Nasal cavity respiratory epithelium epithelial cell of viscerocranial mucosa (primary cell): ENCODE measurements around the gene SLC25A2. TPM values are rescaled to one million over a fixed set of nuclear protein-coding genes. Genes with fewer than 3 reads are reported as not detected.

Experiments used
- total RNA-seq: library from RNA; depleted of rRNA; stranded (reverse); fragments of >200 nt; gene quantifications from 2 replicates; pipeline ENCODE4 v1.2.3, GENCODE V29; 2014

Gene SLC25A2
- 0.14 TPM in 1 of 2 replicates, not detected in the other for total RNA-seq

DNA sequence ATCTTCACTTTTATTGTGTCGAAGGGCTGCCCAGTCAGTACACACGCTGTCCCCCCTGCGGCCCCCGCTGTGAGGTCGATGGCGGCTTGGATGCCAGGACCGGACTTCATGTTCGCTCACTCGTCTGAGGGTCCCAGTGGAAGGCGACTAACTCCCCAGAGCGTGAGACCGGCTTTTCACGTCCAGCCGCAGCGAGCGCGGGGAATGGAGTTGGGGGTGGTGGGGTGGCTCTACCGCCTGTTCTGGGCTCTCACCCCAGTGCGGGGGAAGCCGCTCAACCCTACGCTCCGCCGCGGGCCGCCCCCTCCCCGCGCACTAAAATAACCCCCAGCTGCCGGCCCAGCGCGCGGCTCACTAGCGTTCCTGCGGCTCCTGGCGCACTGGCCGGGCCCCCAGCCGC, at the start of gene SLC25A2:
TSS of gene SLC25A2 (minus strand) at position 294 of the 400 bp plus-strand sequence. CDS start at position 110, 184 bp downstream.

GRCh38 chr5:141349917-141350619, 46.2 kb upstream of the SLC25A2 start, which contains the start of gene PCDHGB1:
Gene PCDHGB1 (plus strand): TSS chr5:141350099. CDS start chr5:141350261, 162 bp downstream.

GRCh38 chr5:141343242-141343952, 39.5 kb upstream of the SLC25A2 start, which contains the start of gene PCDHGA3:
Gene PCDHGA3 (plus strand): TSS chr5:141343829. CDS start chr5:141344034, 205 bp downstream.

DNA sequence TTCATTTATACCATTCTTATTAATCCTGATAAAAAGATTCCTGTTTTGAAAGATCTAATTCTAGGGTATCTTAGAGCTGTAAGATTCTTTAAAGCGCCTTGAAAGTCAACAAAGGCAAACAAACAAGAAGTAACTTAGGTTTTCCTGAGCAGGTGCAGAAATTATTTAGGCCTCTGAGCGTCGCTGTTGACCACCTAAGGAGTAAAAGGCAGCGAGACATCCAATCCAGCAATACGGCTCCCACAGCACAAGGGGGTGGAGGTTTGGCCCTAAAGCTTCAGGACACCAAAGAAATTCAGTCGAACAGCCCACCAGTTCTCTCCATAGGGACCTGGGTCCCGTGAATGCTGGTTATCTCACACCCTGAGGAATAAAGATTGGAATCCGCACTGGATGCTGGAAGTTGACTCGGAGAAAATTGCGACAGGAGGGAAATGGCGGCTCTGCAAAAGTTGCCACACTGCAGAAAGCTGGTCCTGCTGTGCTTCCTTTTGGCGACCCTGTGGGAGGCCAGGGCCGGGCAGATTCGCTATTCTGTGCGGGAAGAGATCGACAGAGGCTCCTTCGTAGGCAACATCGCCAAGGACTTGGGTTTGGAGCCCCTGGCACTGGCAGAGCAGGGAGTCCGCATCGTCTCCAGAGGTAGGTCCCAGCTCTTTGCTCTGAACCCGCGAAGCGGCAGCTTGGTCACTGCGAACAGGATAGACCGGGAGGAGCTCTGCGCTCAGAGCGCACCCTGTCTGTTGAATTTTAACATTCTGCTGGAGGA, 34.9 kb upstream of the SLC25A2 start, which contains the start of gene PCDHGA2:
TSS of gene PCDHGA2 (plus strand) at position 223 of the 769 bp plus-strand sequence.

DNA sequence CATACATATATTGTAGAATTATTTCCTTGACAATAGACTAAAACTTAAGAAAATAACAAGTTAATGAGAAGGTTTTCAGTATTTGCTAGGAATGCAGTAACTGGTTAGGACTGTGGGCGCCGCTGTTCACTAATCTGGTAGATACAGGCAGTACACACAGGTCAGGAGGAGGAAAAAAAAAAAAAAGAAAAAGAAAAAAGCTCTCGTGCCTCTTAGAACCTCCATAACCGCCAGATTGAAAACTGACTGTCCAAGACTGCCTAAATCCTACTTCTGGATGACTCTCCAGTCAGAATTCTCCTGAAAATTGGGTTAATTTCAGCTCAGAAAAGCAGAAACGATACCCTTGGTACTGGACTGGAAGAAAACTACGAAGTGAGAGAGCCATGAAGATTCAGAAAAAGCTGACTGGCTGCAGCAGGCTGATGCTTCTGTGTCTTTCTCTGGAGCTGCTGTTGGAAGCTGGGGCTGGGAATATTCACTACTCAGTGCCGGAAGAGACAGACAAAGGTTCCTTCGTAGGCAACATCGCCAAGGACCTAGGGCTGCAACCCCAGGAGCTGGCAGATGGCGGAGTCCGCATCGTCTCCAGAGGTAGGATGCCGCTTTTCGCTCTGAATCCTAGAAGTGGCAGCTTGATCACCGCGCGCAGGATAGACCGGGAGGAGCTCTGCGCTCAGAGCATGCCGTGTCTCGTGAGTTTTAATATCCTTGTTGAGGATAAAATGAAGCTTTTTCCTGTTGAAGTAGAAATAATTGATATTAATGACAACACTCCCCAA, 26.6 kb upstream of the SLC25A2 start, which contains the start of gene PCDHGA1:
TSS of gene PCDHGA1 (plus strand) at position 216 of the 782 bp plus-strand sequence.

DNA sequence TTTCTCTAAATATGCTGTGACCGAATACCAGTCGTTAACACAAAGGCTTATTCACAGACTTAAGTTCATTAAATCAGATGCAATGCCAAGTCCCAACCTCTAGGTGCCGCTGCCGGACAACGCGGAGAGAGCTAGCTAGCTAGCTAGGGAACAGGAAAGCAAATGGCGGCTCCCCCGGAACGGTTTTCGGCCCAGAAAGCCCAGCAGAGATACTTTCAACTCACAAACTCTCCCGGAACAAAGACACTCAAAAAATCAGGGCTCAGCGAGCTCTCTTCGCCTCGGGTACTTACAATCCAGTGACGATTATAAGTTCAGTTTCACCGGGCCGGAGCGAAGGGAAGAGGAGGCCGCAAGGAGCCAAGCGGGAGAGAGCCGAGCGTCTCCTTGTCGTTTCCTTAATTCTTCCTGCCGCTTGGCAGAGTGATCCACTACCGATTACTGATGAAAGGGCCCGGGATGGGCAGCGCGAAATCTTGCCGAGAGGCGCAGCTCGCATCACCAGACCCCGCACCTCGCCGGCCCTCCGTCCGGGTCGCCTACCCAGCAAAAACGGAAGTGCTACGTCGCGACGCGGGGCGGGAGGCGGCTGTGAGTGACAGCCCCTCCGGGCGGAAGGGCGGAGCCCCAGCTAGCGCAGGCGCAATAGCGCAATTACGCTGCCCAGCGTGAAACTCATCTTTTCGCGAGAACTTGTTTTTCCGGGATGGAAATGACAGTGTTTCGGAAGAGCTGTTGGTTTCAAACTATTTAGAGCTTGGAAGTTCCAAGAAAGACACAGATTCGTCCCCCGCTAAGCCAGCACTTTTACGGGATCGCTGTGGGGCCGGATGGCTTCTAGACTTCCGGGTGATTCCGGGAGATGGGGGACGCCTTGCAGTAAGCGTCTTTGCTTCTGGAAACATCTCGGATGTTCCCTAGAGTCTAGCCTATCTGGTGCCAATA, 16.6 kb upstream of the SLC25A2 start, which contains the start of gene TAF7:
TSS of gene TAF7 (minus strand) at position 560 of the 945 bp plus-strand sequence. CDS start 740 bp downstream, outside the sequence.

Other genes starting within 250 kb of the SLC25A2 start
- 0.34 and 4.1 TPM in 2 replicates for gene PCDHB2, start 209.4 kb downstream of the SLC25A2 start, total RNA-seq
- gene PCDHB3, start 203.6 kb downstream of the SLC25A2 start, total RNA-seq = under 0.01 and 0.57 TPM in 2 replicates
- under 0.01 and 0.21 TPM in 2 replicates for gene PCDHB4, start 182.2 kb downstream of the SLC25A2 start, total RNA-seq
- 0.34 and 1.00 TPM in 2 replicates for gene PCDHB5, start 168.8 kb downstream of the SLC25A2 start, total RNA-seq
- 0.21 TPM in 1 of 2 replicates, not detected in the other for gene PCDHB6, start 154.0 kb downstream of the SLC25A2 start, total RNA-seq
- gene PCDHB7, start 131.4 kb downstream of the SLC25A2 start, total RNA-seq = 0.07 TPM in 1 of 2 replicates, not detected in the other
- gene PCDHB8, start 126.3 kb downstream of the SLC25A2 start, total RNA-seq = 0.57 TPM in 1 of 2 replicates, not detected in the other
- gene PCDHB16, start 121.7 kb downstream of the SLC25A2 start, total RNA-seq = 0.07 TPM in 1 of 2 replicates, not detected in the other
- gene PCDHB9, start 116.9 kb downstream of the SLC25A2 start, total RNA-seq = under 0.01 and 0.14 TPM in 2 replicates
- under 0.01 and 0.57 TPM in 2 replicates for gene PCDHB10, start 111.7 kb downstream of the SLC25A2 start, total RNA-seq
- 0.34 and 0.85 TPM in 2 replicates for gene PCDHB11, start 104.4 kb downstream of the SLC25A2 start, total RNA-seq
- under 0.01 and 0.28 TPM in 2 replicates for gene PCDHB12, start 95.3 kb downstream of the SLC25A2 start, total RNA-seq
- under 0.01 and 0.64 TPM in 2 replicates for gene PCDHB13, start 90.1 kb downstream of the SLC25A2 start, total RNA-seq
- 0.34 and 1.7 TPM in 2 replicates for gene PCDHB14, start 80.7 kb downstream of the SLC25A2 start, total RNA-seq
- 0.34 and 0.50 TPM in 2 replicates for gene PCDHB15, start 58.7 kb downstream of the SLC25A2 start, total RNA-seq
- gene TAF7, start 16.7 kb upstream of the SLC25A2 start, total RNA-seq = 84.6 and 94.3 TPM in 2 replicates
- under 0.01 and 0.43 TPM in 2 replicates for gene PCDHGA1, start 26.5 kb upstream of the SLC25A2 start, total RNA-seq
- 0.34 and 1.00 TPM in 2 replicates for gene PCDHGA2, start 34.7 kb upstream of the SLC25A2 start, total RNA-seq
- gene PCDHGA3, start 39.8 kb upstream of the SLC25A2 start, total RNA-seq = under 0.01 and 0.36 TPM in 2 replicates
- gene PCDHGB1, start 46.0 kb upstream of the SLC25A2 start, total RNA-seq = 0.34 and 1.6 TPM in 2 replicates
- under 0.01 and 1.8 TPM in 2 replicates for gene PCDHGA4, start 51.0 kb upstream of the SLC25A2 start, total RNA-seq
- under 0.01 and 1.7 TPM in 2 replicates for gene PCDHGB2, start 55.9 kb upstream of the SLC25A2 start, total RNA-seq
- gene PCDHGA5, start 60.1 kb upstream of the SLC25A2 start, total RNA-seq = under 0.01 and 0.64 TPM in 2 replicates
- 0.34 and 2.1 TPM in 2 replicates for gene PCDHGB3, start 66.2 kb upstream of the SLC25A2 start, total RNA-seq
- gene PCDHGA6, start 69.8 kb upstream of the SLC25A2 start, total RNA-seq = under 0.01 and 1.1 TPM in 2 replicates
- gene PCDHGA7, start 78.7 kb upstream of the SLC25A2 start, total RNA-seq = under 0.01 and 1.8 TPM in 2 replicates
- gene PCDHGB4, start 83.6 kb upstream of the SLC25A2 start, total RNA-seq = 3.1 and 8.0 TPM in 2 replicates
- 0.34 and 1.3 TPM in 2 replicates for gene PCDHGA8, start 88.6 kb upstream of the SLC25A2 start, total RNA-seq
- 4.8 and 14.0 TPM in 2 replicates for gene PCDHGB5, start 93.9 kb upstream of the SLC25A2 start, total RNA-seq
- gene PCDHGA9, start 98.7 kb upstream of the SLC25A2 start, total RNA-seq = 0.34 and 3.8 TPM in 2 replicates
- 0.68 and 4.0 TPM in 2 replicates for gene PCDHGB6, start 104.0 kb upstream of the SLC25A2 start, total RNA-seq
- 1.7 and 7.5 TPM in 2 replicates for gene PCDHGA10, start 108.9 kb upstream of the SLC25A2 start, total RNA-seq
- gene PCDHGB7, start 113.6 kb upstream of the SLC25A2 start, total RNA-seq = 1.4 and 9.3 TPM in 2 replicates
- 2.1 and 5.3 TPM in 2 replicates for gene PCDHGA11, start 117.0 kb upstream of the SLC25A2 start, total RNA-seq
- 0.68 and 2.2 TPM in 2 replicates for gene PCDHGA12, start 126.5 kb upstream of the SLC25A2 start, total RNA-seq
- gene PCDHGC3, start 171.9 kb upstream of the SLC25A2 start, total RNA-seq = 17.1 and 38.5 TPM in 2 replicates
- gene PCDHGC4, start 181.0 kb upstream of the SLC25A2 start, total RNA-seq = 0.34 and 1.2 TPM in 2 replicates
- gene PCDHGC5, start 185.0 kb upstream of the SLC25A2 start, total RNA-seq = 0.34 and 1.1 TPM in 2 replicates